ENCODE data around the gene CORO1C.

Gene CORO1C

GRCh38 chr12:108646600-108647579 lies 84.4 kb downstream of the CORO1C start:
- peak in 1 of 2 experiments; percentile 9 for DNase-seq

- DNase-seq: no peak
Measured at GRCh38 chr12:108645686-108646599, 85.4 kb downstream of the CORO1C start.

GRCh38 chr12:108644811-108645120 lies 86.6 kb downstream of the CORO1C start:
- no peak for DNase-seq

- no peak for DNase-seq
Measured at GRCh38 chr12:108643941-108644810, 87.1 kb downstream of the CORO1C start.

GRCh38 chr12:108642899-108643654 lies 88.2 kb downstream of the CORO1C start:
- DNase-seq: no peak

- peak; percentile 87 to 94 for DNase-seq
Measured at GRCh38 chr12:108642269-108642870, 88.9 kb downstream of the CORO1C start.

- DNase-seq: no peak
Measured at GRCh38 chr12:108641446-108642268, 89.7 kb downstream of the CORO1C start.

- peak; percentile 47 to 83 for DNase-seq
Measured at GRCh38 chr12:108640802-108641445, 90.4 kb downstream of the CORO1C start.

- DNase-seq: no peak
Measured at GRCh38 chr12:108638997-108639822, 92.1 kb downstream of the CORO1C start.

- DNase-seq: peak in 1 of 2 experiments; percentile 16
Measured at GRCh38 chr12:108638141-108638827, 93.0 kb downstream of the CORO1C start.

- DNase-seq: no peak
Measured at GRCh38 chr12:108637222-108637971, 93.9 kb downstream of the CORO1C start.

- peak in 1 of 2 experiments; percentile 27 for DNase-seq
Measured at GRCh38 chr12:108635997-108636808, 95.1 kb downstream of the CORO1C start.

GRCh38 chr12:108635201-108635996 lies 95.9 kb downstream of the CORO1C start:
- peak in 1 of 2 experiments; percentile 68 for DNase-seq

- peak; percentile 96 to 97 for DNase-seq
Measured at GRCh38 chr12:108634341-108634751, 97.0 kb downstream of the CORO1C start.

- DNase-seq: no peak
Measured at GRCh38 chr12:108633534-108634248, 97.6 kb downstream of the CORO1C start, which contains the start of gene SELPLG. TSS of gene SELPLG (minus strand) at chr12:108633894. CDS start at chr12:108624307, 9,587 bp downstream.

Data from NCI-H524 (cell line).